ENCODE measurements around the gene RPS19.

GRCh38 chr19:41896581-41896942 lies 36.5 kb downstream of the RPS19 start:
- TF ChIP-seq CTCF (IDR thresholded peaks at IDR 0.05): no peak
- no peak for TF ChIP-seq POLR2A (IDR thresholded peaks at IDR 0.05)
- no peak for TF ChIP-seq EP300 (IDR thresholded peaks at IDR 0.05)
- no peak for TF ChIP-seq POLR2AphosphoS5 (IDR thresholded peaks at IDR 0.05)

All from suprapubic skin (tissue), 4 donors.